Endothelial cell of umbilical vein (primary cell): Measurements from ENCODE around the gene RRP1B. TPM values are rescaled to one million over a fixed set of nuclear protein-coding genes. Genes with fewer than 3 reads are reported as not detected.

ENCODE experiments used
- BruUV-seq: library from RNA; stranded (reverse); fragments of 400-500 nt; replicated peaks from 2 replicates; lab custom pipeline; 2021; lab: Mats Ljungman, UMichigan
- CTCF ChIA-PET: fragments of 300-600, 350-600 bp; sonication (Branson Sonifier 250); formaldehyde crosslinking; loops from one replicate; lab custom pipeline; 2021; ENCODE audit warnings: antibody characterized with exemption, inconsistent platforms; lab: Charles Lee
- POLR2A ChIA-PET: fragments of 300-600, 350-600 bp; sonication (Branson Sonifier 250); formaldehyde crosslinking; loops from one replicate; lab custom pipeline; 2021; ENCODE audit warnings: antibody characterized with exemption, inconsistent platforms; lab: Charles Lee
- DNase-seq: peaks from one replicate; pipeline ENCODE4 v3.0.0-alpha.2; 2011; ENCODE audit warnings: low read depth, low spot score
- FAIRE-seq: peaks from 2 replicates; lab custom pipeline; 2011; peaks lifted over from hg19 to GRCh38; lab: Jason Lieb, UNC
- H2AFZ ChIP-seq: 2 replicates; pipeline ENCODE4 v1.6.0; 2012; ENCODE audit warnings: low read depth, low read length, control low read depth, inconsistent platforms
- H3K27ac ChIP-seq: 2 replicates; pipeline ENCODE4 v1.5.1; 2011; ENCODE audit warnings: low read depth, mild to moderate bottlenecking, control low read depth, low read length, moderate library complexity; ENCODE audit not compliant: insufficient read depth
- H3K27me3 ChIP-seq, 2 experiments: 2 replicates each; pipeline versions ENCODE4 v1.6.0 to v1.6.1; 2011; ENCODE audit warnings: low read length in 2 of 2, mixed read lengths in 1 of 2; ENCODE audit not compliant: control insufficient read depth in 2 of 2, insufficient read depth in 2 of 2
- H3K36me3 ChIP-seq, 2 experiments: 2 replicates in 1 of 2; 3 replicates in 1 of 2; pipeline ENCODE4 v1.5.1; 2011; ENCODE audit warnings: low read length in 2 of 2, mild to moderate bottlenecking in 1 of 2, moderate library complexity in 1 of 2; ENCODE audit not compliant: control insufficient read depth in 2 of 2, insufficient read depth in 2 of 2; ENCODE audit errors: extremely low read depth in 1 of 2
- H3K4me1 ChIP-seq: 3 replicates; pipeline ENCODE4 v1.5.1; 2011; ENCODE audit warnings: mild to moderate bottlenecking, low read length; ENCODE audit not compliant: control insufficient read depth, insufficient read depth; ENCODE audit errors: extremely low read depth
- H3K4me2 ChIP-seq: 2 replicates; pipeline ENCODE4 v1.6.1; 2011; ENCODE audit warnings: low read length, control low read depth, mixed read lengths; ENCODE audit not compliant: insufficient read depth
- H3K4me3 ChIP-seq, 3 experiments: fragments of 200-600 bp in 1 of 3; sonication (generic), shearing (Covaris generic) in 1 of 3; replicated peaks in 1 of 3; 2 replicates each; pipeline ENCODE4 v1.5.1; 2011 to 2016; ENCODE audit warnings: control low read depth in 3 of 3, low read length in 3 of 3, mild to moderate bottlenecking in 2 of 3, inconsistent platforms in 1 of 3, low read depth in 1 of 3, moderate library complexity in 1 of 3; ENCODE audit not compliant: insufficient read depth in 1 of 3
- H3K79me2 ChIP-seq: 2 replicates; pipeline ENCODE4 v1.6.0; 2012; ENCODE audit warnings: low read length, inconsistent platforms; ENCODE audit not compliant: control insufficient read depth, insufficient read depth
- H3K9ac ChIP-seq: replicated peaks from 2 replicates; pipeline ENCODE3; 2011; ENCODE audit warnings: low read length, control low read depth; ENCODE audit not compliant: insufficient read depth; ENCODE audit errors: extremely low read depth
- H3K9me1 ChIP-seq: replicated peaks from 3 replicates; pipeline ENCODE4 v1.6.0; 2011; ENCODE audit warnings: mild to moderate bottlenecking, low read length; ENCODE audit not compliant: control insufficient read depth, insufficient read depth; ENCODE audit errors: extremely low read depth
- H3K9me3 ChIP-seq: replicated peaks from 2 replicates; pipeline ENCODE4 v1.5.1; 2012; ENCODE audit warnings: low read length, inconsistent platforms; ENCODE audit not compliant: control insufficient read depth, insufficient read depth
- H4K20me1 ChIP-seq: replicated peaks from 2 replicates; pipeline ENCODE3; 2011; ENCODE audit warnings: mild to moderate bottlenecking, low read length; ENCODE audit not compliant: control insufficient read depth, insufficient read depth; ENCODE audit errors: extremely low read depth
- EZH2 ChIP-seq: IDR thresholded peaks from 2 replicates; pipeline ENCODE4 v1.6.1; 2012; ENCODE audit warnings: borderline replicate concordance, low read depth, mild to moderate bottlenecking, moderate library complexity, low read length, inconsistent platforms; ENCODE audit not compliant: severe bottlenecking
- FOS ChIP-seq: IDR thresholded peaks from 2 replicates; pipeline ENCODE4 v1.6.1; 2011; ENCODE audit warnings: mild to moderate bottlenecking, low read length, moderate library complexity, borderline replicate concordance; ENCODE audit not compliant: insufficient read depth
- POLR2A ChIP-seq: IDR thresholded peaks from 2 replicates; pipeline ENCODE4 v1.6.1; 2012; ENCODE audit warnings: low read depth, mild to moderate bottlenecking, control low read depth, low read length
- POLR2AphosphoS5 ChIP-seq: IDR thresholded peaks from 2 replicates; pipeline ENCODE4 v1.6.1; 2012; ENCODE audit warnings: low read depth, mild to moderate bottlenecking, control low read depth, low read length, moderate library complexity; ENCODE audit not compliant: insufficient read depth
- dilution Hi-C: fragments of 300-500 bp; cut with MboI; formaldehyde crosslinking; loops from one replicate; pipeline ENCODE4 v1.15.0; 2019; ENCODE audit warnings: low sequenced_read_pairs; ENCODE audit not compliant: extremely low pct_ligation_motif_present
- intact Hi-C: fragments of 100-400 bp; cut with micrococcal nuclease; formaldehyde crosslinking; loops from one replicate; pipeline ENCODE4 v1.10.0; 2022
- polyA plus RNA-seq, 4 experiments: library from polyadenylated mRNA; depleted of rRNA in 3 of 4; stranded (reverse) in 3 of 4; unstranded in 1 of 4; fragments of >200 nt; gene quantifications; 2 replicates each; pipeline versions ENCODE4 v1.2.1 to v1.2.3, GENCODE V29; 2011 to 2012; ENCODE audit warnings: missing spikeins in 1 of 4
- total RNA-seq: library from RNA; stranded (reverse); gene quantifications from 2 replicates; pipeline ENCODE4 v1.2.3, GENCODE V29; 2021
- TF ChIP-seq, protein P1 (sequence below), 2 donors: IDR thresholded peaks; 1 replicate in 1 of 2; 2 replicates in 1 of 2; pipeline ENCODE4 v1.5.1; 2011; ENCODE audit warnings: low read length in 2 of 2, mild to moderate bottlenecking in 2 of 2, moderate library complexity in 2 of 2, control low read depth in 1 of 2, inconsistent platforms in 1 of 2, low read depth in 1 of 2; ENCODE audit not compliant: insufficient read depth in 1 of 2; ENCODE audit errors: extremely low read depth in 1 of 2

RRP1B gene
- total and polyA plus RNA-seq, 2 donors (not counting 3 experiments of a cell fraction or from before 2014, with no cell fraction given): 13.0 to 39.9 TPM

DNA sequence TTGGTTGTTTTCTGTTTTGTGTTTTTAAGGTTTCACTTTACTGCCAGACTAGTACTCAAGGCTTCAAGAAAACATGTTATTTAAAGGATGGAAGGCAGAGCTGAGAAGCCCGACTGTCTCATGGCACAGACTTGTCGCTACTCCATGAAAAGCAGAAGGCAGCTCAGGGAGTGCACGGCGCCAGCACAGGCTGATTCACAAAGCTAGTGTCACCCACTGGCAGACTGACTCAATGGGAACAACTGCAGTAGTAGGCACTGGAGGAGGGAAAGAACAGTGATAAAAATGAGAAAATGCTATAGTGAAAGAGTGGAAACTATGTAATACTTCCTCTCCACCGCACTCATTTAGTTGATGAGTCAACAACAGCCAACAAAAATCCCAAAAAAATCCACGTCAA, 14.8 kb upstream of the RRP1B start:
- no TSS peak for BruUV-seq
- DNase-seq: peak; percentile 59
- Histone ChIP-seq H3K27ac (no peak overlapping the region), H3K9ac (no peak overlapping the region), H3K4me2 (no peak overlapping the region), H3K9me1 (no peaks in the 10 kb centered on the region), H2AFZ (peak overlapping the region; percentile 75), H3K9me3 (no peaks in the 10 kb centered on the region), H3K36me3 (no peaks in the 10 kb centered on the region), H3K79me2 (no peaks in the 10 kb centered on the region), H3K4me3 (no peak overlapping the region), H3K4me1 (peaks cover 14% of the 10 kb centered on the region), H4K20me1 (no peaks in the 10 kb centered on the region), H3K27me3 (no peaks in the 10 kb centered on the region)
- intact Hi-C loops: loop anchor here (1.0 to 2.0 kb wide), 2 partner anchors 32 to 58 kb away; no protein-coding TSS in a partner anchor
- CTCF ChIA-PET: interaction anchor here (1.5 to 2.6 kb wide), 8 partner anchors 17 to 433 kb away, joined by 3 to 21 read pairs (median 8); no protein-coding TSS in a partner anchor
- TF ChIP-seq POLR2A (no peak), FOS (peak; percentile 28)
- peak; percentile 49 for FAIRE-seq
- POLR2A ChIA-PET: no interaction called here
- dilution Hi-C loops: no loop called here

DNA sequence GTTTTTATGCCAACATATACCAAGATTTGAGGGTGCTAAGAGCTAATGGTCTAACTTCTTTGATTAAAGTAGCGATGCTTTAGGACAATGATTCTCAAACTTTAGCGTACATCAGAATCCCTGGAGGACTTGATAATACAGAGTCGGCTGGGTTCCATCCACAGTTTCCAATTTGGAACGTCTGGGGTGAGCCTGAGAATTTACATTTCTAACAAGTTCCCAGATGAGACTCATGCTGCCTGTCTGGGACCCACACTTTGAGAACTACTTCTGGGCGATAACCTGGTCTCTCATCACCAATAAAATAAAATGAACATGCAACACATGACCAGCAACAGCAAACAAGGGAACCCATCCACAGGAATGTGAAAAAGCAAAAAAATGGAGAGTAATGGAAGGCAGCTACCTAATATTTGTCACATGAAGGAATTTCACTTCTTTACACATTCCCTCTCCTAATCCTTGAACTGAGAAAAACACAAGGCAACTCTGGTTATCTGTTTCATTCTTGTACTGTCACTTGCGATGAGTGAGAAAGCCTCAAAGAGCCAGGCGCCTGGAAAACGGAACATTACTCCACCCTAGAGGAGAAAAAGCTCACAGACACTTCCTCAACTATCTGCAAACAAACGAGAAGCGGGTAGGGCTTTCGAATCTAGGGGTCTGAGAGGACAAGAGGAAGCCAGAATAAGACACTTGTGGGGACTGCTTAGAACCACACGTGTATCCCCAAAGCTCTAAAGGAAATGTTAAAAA, 14.0 kb upstream of the RRP1B start:
- intact Hi-C loops (loop anchor here (1.0 to 2.0 kb wide), 2 partner anchors 33 to 59 kb away; no protein-coding TSS in a partner anchor), dilution Hi-C loops (no loop called here)
- no peaks in the 10 kb centered on the region for H3K79me2 ChIP-seq
- FAIRE-seq (peak; percentile 86), DNase-seq (peak; percentile 84)
- H3K36me3 ChIP-seq: no peaks in the 10 kb centered on the region
- no TSS peak for BruUV-seq
- H3K9me3 ChIP-seq: no peaks in the 10 kb centered on the region
- H3K27ac ChIP-seq: peak overlapping the region; percentile 50
- H3K4me1 ChIP-seq: peaks cover 14% of the 10 kb centered on the region
- TF ChIP-seq POLR2AphosphoS5 (no peak), POLR2A (no peak), EZH2 (no peak), FOS (no peak)
- TF ChIP-seq, protein P1, sequence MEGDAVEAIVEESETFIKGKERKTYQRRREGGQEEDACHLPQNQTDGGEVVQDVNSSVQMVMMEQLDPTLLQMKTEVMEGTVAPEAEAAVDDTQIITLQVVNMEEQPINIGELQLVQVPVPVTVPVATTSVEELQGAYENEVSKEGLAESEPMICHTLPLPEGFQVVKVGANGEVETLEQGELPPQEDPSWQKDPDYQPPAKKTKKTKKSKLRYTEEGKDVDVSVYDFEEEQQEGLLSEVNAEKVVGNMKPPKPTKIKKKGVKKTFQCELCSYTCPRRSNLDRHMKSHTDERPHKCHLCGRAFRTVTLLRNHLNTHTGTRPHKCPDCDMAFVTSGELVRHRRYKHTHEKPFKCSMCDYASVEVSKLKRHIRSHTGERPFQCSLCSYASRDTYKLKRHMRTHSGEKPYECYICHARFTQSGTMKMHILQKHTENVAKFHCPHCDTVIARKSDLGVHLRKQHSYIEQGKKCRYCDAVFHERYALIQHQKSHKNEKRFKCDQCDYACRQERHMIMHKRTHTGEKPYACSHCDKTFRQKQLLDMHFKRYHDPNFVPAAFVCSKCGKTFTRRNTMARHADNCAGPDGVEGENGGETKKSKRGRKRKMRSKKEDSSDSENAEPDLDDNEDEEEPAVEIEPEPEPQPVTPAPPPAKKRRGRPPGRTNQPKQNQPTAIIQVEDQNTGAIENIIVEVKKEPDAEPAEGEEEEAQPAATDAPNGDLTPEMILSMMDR (IDR thresholded peaks at IDR 0.05; ENCODE audit: extremely low read depth in 1 of 2, insufficient read depth in 1 of 2, low read depth in 1 of 2, low read length in 2 of 2): peak; percentile 49 to 54
- H4K20me1 ChIP-seq: no peaks in the 10 kb centered on the region
- H3K4me3 ChIP-seq: no peak overlapping the region
- no peaks in the 10 kb centered on the region for H3K9me1 ChIP-seq
- ChIA-PET CTCF (interaction anchor here (0.8 to 2.6 kb wide), 19 partner anchors 11 to 434 kb away, joined by 3 to 21 read pairs (median 5); no protein-coding TSS in a partner anchor), POLR2A (no interaction called here)
- H3K27me3 ChIP-seq: no peaks in the 10 kb centered on the region
- peak overlapping the region; percentile 72 for H2AFZ ChIP-seq
- H3K9ac ChIP-seq: peak overlapping the region; percentile 17
- no peak overlapping the region for H3K4me2 ChIP-seq
